Activated CD4-positive, alpha-beta T cell treated with anti-CD3 and anti-CD28 coated beads, Interleukin-2, amount 50 U/mL, for 1 hour (primary cell): ENCODE data around the gene ALX4.

ENCODE experiments used
- DNase-seq: peaks from one replicate; pipeline ENCODE4 v3.0.0-alpha.2; 2020

Gene ALX4

DNA sequence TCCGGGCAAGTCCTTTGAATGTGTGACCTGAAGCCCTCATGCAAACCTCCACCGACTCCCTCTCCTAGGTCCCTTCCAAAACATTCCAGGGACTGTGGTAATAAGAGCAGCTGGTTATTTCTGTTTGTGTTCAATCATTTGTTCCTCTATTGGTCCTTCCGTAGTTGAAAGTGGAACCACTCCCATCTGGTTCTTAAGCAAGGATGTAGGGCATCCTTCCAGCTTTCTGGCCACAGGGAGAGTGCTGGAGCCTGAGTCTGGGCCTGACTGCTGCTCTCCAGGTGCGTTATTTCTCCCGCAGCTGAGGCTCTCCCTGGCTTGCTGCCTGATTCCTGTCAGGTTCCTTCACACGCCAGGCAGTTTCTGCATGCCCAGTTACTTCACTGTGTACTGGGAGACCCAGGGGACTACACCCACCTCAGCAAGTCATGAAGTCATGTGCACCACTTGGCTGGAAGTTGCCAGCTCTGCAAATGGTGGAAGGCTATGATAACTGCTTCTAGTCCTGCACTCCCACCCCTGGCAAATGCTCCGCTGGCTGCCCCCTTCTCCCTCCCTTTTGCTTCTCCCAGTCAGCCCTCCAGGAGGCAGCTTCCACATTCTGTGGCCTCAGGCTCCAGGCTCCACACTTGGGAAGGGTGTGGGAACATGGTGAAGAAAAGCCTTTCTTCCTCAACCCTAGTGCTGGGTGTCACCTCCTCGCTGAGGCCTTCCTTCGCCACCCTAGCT is 4.0 kb upstream of the ALX4 start:
- no peak for DNase-seq

DNA sequence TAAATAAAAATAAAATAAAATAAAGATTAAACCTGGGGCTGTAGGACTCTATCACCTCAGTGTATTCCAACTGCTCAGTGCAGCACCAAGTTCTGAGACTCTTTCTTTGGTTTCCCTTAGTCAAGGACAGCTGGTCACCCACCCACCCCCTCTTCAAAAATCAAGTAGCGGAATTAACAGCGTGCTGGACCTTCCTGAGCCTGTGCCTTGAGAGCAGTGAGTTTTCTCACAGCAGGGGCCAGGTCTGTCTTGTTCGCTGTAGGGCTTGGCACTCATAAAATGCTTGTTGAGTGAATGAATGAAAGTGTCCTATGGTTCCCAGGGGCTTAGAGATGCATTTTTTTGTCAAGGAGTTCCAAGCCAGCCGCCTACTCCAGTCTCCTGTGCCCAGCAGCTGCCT is 2.9 kb upstream of the ALX4 start:
- DNase-seq: no peak

DNA sequence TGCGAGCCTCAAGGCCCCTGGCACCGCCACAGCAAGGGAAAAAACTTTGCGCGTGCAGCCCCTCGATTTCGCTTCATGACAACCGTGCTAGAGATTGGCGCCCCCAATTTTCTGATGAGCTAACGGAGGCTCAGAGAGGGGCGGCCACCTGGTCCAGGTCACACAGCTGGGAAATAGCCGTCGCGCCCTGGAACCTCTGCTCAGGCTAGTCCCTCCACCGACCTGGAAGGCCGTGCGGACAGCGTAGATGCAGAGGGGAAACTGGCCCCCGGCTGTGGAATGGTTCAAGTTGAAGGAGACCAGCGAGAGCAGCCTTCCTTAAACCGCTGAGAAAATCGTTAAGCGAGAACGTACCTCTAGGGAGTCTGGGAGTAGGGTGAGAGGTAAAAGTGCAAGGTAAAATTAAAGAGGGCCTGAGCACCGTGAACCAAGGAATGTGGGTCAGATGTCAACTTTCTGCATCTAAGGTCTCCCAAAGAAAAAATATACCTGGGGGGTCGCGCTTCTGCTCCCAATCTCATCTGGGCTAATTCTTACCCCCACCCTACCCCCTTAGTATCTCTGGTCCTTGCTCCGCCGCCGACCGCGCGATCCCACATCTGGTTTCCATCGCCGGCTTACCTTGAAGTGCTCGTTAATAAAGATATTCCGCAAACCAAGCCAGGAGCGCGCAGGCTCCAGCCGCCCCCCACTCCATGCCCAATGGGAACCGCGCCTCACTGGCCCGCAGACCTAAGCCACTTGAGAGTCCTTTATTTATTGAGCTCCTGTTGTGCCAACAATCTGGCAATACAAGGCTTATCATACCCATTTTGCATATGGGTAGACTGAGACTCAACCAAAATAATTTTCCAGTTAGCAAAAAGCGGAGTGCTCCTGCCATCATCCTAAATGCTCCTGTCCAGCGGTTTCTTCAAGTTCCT is 1.7 kb upstream of the ALX4 start:
- DNase-seq: no peak

DNA sequence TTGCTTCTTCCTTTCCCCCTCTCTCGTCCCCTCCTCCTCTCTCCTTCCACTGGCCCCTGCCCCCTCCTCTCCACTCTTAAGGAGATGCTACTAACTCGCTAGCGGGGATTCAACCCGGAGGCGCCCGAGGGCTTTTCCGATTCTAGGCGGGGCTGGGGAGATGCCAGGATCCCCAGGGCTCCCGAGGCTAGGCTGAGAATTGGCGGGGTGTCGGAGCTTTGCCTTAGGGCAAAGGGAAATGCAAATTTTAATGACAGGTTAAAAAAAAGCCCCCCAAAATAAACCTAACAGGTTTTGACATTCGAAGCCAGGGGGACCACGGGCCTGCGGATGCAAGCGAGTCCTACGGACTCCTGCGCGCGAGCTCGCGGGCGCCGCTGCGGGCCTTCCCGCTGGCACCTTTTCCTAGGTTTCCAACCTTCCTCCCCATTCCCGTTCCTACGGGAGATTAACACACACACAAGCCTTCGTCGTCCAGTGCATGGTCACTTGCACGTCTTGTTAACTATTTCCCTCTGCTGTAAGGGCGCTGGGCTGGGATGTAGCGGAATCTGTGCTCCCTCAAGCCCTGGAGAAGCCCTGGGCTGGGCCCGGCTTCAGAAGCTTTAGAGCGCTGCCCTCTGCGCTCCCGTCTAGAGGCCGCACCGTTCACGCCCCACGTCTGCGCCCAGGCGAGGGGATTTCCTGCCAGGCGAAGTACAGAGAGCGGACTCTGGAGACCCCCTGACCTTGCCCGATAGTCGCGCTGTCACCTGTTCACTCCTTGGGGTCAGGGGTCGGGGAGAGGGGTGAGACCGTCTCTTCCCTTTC is 729 bp upstream of the ALX4 start:
- no peak for DNase-seq

DNA sequence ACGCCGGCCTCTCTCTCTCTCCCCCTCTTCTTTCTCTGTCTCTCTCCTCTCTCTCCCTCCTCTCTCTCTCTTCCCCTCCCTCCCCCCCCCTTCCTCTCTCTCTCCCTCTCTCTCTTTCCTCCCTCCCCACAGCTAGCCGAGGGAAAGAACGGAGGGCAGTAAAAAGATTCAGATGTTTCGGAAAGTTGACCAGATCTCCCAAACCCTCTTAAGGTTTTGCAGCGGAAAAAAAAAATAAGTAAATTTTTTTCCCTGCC is 195 bp upstream of the ALX4 start:
- no peak for DNase-seq

DNA sequence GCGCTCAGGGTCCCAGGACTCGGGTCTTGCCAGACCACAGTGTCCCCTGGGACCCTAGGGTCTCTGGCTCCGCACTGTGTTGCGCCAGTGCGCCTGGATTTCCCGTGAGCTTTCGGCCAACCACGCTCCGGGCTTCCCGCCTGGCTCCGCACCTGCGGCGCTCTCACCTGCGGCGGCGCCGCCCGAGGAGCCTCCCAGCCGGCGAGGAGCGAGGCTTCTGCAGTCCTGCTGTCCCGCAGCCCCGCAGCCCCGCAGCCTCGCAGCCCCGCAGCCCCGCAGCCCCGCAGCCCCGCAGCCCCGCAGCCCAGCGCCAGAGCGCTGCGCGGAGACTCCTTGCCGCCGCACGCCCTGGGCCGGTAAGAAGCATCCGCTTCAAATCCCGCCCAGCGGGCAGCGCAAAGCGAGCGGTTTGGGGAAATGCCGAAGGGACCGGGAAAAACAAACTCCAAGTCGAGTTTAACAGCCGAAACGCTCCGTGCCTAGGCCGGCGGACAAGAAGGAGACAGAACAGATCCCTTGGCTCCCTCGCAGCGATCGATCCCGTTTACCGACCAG is 939 bp downstream of the ALX4 start:
- no peak for DNase-seq

DNA sequence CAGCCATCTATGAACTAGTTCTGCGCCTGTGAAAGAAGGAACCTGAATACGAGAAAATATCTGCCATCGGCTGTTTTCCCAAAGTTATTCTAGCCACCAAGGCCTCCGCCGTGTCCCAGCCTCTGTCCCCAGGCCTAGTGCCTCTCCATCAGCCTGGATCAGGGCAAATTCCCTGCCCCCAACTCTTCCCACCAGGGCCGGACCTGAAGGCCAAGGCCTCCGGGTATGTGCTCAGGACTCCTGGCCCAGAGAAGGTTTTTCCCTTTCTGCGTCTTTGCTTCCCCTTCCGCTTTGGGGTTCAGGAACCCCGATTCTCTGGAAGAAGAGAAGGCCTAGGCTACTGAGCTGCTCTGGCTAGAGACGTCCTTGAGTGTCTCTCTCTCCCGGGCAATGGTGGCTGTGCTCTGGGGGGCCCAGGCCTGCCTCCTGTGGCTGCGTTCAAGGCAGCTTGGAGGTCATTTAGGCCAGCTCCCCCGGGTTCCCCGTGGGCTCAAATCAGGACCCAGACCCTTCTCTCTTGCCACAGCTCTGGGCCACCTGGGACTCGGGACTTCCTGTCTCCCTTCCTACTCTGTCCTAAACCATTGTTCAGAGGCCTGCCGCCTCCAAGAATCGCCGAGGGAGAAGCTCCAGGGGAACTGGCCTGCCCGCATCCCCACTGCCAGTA is 1.6 kb downstream of the ALX4 start:
- no peak for DNase-seq

DNA sequence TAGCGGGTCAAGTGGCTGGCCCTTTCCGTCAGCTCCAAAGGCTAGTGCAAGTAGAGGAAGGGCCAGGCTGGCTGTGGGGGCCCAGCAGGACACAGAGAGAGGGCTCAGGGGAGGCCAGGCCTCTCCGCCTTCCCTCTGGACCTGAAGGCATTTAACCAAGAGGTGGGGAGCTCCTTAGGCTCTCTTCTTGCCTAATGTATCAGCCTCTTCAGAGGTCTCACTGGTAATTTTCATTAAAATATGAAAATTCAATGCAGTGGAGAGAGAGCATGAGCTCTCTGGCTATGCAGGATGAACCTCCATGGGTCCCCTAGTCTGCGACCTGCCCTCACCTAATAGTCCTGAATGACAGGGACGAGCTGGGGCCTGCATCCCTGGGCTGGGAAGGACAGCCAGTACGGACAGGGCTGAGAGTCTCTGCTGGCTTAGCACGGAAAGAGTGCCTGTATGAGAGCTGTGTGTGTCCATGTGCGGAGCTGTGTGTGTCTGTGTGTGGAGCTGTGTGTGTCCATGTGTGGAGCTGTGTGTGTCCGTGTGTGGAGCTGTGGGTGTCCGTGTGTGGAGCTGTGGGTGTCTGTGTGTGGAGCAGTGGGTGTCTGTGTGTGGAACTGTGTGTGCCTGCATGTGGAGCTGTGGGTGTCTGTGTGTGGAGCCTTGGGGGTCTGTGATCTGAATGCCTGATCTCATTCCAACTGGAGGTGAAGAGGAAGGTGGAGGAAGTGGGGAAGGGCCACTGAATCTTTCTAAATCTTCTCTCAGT is 2.4 kb downstream of the ALX4 start:
- no peak for DNase-seq

DNA sequence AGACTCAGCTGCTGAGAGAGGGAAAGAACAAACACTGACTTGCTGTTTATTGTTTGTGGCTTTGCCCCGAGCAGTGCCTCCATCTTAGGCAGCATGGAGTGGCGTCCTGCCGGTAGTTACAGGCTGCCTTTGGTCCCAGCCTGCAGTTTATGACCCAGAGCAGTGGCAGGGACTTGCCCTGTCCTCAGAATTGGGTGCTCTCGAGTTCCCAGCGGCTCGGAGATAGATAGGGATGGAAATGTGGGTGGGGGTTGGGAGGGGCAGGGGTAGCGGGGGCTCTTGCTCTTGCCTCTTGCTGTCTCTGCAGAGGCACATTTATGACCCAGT is 3.1 kb downstream of the ALX4 start:
- DNase-seq: no peak

DNA sequence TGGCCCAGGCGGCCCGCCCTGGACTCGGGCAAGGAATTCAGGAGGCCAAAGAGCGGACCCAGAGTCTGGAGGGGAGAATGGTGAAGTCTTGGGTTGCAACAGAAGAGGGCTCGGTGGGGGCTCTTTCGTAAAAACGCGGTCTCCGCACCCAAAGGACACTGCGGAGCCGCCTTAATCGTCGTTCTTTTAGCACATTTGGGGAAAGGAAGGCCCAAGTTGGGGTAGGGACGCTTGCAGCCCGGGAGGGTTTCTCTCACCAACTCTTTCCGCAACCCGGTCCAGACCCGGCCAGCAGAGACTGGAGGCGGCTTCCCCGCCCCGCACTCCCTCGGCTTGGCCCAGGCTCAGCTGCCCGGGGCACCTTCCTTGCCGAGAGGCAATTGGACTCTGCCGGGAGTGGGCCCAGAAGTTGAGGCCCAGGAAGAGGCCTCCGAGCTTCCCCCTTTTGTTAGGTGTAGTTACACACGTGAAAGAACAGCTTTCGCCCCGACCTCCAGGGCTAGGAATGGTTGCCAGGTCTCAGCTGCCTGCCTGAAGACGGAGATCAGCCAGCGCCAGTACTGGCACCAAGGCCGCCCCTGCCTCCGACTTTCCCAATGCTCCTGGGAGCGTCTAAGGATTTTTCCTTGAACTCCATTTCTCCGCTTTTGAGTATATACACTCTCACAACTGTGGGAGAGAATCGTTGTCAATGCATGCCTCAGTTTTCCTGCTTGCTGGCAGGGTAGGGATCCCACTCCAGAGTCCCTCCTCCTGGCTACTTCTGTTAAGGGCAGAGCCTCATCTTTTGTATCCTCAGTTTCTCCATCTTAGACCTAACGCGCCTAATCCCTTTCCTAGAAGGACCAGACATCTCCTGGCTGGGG is 3.7 kb downstream of the ALX4 start:
- no peak for DNase-seq

DNA sequence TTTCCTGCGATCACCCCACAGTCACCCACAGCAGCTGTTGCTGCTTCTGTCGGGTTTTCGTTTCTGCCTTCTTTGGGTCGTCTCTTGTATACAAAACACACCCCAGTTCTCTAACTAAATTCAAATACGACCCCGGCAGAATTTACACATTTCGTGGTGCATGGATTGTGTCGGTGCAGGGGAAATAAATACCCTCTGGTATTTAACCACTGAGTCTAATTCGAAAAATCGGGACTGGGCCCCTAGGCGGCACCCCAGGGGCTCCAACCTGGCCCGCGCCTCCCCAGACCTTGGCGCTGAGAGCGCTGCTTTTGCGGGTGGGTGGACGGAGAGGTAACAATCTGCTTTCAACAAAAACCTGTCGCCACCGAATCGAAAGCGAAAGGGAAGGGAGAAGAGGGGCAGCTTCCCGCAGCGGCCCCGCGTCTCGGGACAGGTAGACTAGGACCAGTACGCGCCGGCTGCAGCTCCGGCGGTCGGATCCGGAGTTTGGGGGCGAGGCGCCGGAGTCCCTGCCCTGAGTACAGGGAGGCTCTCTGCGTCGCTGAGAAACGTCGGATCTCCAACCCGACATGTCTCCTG is 4.4 kb downstream of the ALX4 start:
- no peak for DNase-seq

DNA sequence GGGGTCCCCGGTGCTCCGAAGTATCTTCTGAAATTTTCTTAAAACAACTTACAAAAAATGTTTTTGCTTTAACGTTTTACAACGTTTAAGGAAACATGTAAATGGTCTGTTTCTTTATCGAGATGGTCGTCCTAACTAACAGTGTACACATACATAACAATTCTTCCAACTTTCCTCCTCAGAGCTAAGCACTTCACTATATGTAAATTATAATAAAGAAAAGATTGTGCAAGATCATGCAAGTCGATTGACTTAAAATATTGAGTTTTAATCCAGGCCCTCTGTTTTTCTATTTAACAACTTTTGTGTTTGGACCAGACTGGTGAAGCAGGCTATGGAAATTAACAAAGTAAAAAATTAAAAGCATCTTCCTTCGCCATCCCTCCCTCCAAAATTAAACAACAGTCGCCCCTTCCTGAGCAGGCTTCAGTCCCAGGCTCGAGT is 4.9 kb downstream of the ALX4 start:
- DNase-seq: no peak

DNA sequence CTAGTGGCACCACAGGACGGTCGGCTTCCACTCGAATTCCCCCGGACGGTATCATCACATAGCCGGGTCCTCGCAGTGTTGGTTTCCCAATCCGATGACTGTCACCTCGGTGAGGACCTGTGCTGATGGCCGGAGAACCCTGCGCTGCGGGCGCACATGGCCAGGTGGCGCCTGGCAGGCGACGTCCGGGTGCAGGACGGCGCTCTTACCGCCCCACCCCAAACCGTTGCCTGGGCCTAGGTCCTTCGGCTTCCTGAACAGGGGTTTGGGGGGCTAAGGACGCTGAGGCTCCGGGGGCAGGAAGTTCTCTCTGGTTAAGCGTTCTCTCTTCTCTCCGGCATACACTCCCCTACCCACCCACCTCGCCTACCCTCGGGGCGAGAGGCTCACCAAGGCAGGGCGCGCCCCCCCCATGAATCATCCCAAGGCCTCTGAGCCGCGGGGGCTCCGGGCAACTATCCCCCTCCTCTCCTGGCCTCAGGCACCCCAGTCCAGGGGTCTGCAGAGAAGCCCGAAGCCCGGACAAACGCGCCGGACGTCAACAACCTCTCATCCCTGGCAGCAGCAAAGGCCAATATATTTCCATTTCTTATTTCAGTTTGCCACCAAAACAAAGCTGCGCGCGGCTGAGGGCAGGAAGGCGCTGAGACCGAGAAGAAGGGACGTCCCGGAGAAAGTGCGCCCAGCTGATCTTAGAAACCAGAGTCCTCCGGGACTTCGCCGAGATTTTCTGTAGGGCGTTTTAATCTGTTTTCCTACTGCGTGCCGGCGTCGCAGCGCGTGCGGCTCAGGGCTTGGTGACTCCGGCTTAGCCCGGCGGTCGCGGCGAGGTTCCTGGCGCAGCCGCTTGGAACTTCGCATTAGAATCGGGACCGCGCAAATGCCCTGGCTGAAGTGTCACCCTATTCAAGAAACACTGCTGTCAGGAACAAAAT is 5.6 kb downstream of the ALX4 start:
- DNase-seq: no peak

DNA sequence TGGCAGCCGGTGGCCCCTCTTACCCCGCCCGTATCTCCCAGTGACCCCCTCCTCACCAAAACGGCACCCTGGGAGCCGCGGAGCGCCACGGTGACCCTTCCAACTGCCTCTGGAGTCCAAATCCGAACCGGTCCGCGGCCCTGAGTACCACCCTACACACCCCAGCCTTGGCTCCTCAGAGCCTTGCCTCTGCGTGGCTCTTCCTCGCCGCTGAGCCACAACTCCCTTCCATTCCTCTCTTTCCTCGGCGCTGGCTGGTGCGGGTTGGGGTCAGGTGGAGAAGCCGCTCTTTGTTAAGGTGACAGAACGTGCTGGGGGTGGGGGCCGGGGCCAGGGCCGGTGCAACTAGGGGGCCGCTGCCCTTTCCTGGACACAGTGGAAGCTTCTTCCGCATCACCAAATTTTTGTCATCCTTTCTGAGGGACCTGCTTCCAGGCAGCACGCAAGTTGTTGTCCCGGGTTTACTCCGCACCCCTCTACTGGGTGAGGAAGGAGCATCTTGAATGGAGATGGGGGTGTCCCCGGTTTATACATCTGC is 6.5 kb downstream of the ALX4 start:
- DNase-seq: no peak

DNA sequence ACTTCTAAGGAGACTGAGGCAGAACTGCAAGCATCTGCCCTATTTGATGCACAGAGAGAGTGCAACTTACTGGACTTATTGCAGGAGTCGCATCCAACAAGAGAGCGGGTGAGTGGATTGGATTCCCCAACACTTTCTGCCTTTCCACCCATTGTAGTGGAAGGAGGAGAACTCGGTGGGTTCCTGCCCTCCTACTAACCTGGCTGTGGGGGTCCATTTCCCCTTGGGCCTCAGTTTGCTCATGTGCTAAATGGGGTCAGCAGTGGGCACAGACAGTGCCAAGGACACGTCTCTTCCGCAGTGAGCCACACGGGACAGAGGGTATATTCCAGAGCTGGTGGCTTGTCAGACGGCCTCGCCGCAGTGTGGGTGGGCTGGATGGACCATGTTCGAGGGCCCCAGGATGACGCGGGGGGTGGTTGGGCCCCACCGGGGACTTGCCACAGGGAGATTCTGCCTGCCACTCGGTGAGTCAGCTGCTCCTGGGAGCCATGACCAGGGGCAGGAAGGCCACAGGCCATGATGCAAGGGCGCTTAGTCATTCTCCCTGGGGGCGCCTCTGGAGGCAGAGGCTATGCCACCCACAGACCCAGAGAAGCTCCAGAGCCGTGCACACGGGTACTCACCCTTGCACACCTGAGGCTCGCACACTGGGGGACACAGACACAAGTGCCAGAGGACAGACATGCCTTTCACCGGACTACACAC is 8.2 kb downstream of the ALX4 start:
- DNase-seq: no peak

DNA sequence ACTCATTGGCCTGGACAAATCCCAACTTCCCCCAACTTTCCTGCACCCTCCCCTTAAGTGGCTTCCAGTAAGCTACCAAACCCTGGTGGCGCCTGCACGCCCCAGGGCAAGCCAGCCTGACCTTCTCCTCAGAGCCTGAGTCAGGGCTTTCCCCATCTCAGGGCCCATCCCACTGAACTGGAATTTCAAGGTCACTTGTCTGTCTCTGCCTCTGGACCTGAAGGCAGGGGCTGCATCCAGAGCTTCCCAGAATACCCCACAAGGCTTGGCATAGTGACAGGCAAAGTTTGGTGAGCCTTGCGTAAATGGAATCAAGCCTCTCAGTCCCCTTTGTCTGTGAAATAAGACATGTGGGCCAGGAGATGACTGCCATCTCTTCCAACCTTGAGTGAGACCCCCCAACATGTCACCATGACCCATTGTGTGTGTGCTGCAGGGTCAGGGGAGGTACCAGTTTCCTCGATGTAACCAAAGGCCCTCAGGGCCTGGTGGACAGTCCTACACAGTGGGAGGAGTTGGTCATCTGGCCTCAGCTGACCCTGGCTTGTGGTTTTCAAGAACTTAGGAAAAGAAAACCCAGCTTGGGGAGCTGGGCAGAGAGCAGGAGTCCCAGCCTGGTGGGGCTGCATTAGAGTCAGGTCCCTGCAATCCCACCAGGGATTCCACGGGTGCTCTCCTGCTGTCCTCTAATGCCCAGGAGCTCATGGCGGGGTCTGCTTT is 8.9 kb downstream of the ALX4 start:
- DNase-seq: no peak

DNA sequence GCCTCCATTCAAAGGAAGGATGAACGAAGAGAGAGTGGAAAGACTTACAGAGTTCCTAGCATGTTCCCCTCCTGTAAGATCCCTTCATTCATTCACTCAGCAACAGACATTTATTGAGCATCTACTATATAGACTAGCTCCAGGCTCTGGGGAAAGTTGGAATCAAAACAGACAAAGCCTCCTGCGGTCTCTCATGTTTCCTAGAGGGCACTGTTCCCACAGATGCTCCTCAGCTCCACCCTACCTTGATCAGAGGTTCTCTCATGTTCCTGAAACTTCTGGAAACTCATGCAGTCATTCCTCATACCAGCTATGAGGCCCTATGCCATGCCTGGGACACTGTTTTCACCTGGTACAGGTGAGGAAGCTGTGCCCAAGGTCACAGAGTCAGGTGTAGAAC is 11.1 kb downstream of the ALX4 start:
- no peak for DNase-seq

DNA sequence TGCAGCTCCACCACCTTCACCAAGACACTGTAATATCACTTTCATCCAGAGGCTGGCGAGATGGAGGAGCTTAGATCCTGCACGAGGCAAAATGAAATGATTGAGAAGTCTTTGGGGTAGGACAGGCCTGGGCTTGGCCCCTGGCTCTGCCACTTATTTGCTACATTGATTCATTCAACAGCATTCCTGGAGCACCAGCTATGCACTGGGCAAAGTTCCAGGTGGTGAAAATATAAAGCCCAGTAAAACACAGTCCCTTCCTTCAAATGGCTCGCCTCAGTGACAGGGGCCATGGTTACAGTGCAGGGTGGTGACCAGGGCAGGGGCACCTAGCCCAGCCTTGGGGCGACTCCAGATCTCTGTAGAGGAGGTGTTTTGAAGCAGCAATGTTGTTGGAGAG is 19.7 kb downstream of the ALX4 start:
- no peak for DNase-seq
